Liver (tissue), 9 donors: ENCODE data around the gene EXOC4. TPM values are rescaled to one million over a fixed set of nuclear protein-coding genes. Genes with fewer than 3 reads are reported as not detected.

Experiments used
- DNase-seq: peaks from one replicate; pipeline ENCODE4 v3.0.0-alpha.2; 2017; ENCODE audit warnings: low spot score
- H3K27ac ChIP-seq, 2 donors: one replicate each; pipeline ENCODE4 v1.7.0; 2013; ENCODE audit warnings: inconsistent platforms in 2 of 2, low read length in 2 of 2, control low read depth in 1 of 2, low read depth in 1 of 2, mild to moderate bottlenecking in 1 of 2
- H3K27me3 ChIP-seq, 4 donors: one replicate each; pipeline versions ENCODE4 v1.6.1 to v1.7.0; 2013; ENCODE audit warnings: low read length in 3 of 4, inconsistent platforms in 1 of 4, mild to moderate bottlenecking in 1 of 4, moderate library complexity in 1 of 4; ENCODE audit not compliant: control insufficient read depth in 4 of 4, insufficient read depth in 4 of 4
- H3K36me3 ChIP-seq, 4 donors: one replicate each; pipeline versions ENCODE4 v1.6.1 to v1.7.0; 2013; ENCODE audit warnings: low read length in 3 of 4, mild to moderate bottlenecking in 3 of 4, low read depth in 1 of 4, moderate library complexity in 1 of 4; ENCODE audit not compliant: control insufficient read depth in 4 of 4, insufficient read depth in 3 of 4
- H3K4me1 ChIP-seq, 4 donors: one replicate each; pipeline versions ENCODE4 v1.6.1 to v1.7.0; 2013; ENCODE audit warnings: low read length in 3 of 4, mild to moderate bottlenecking in 3 of 4, moderate library complexity in 1 of 4; ENCODE audit not compliant: control insufficient read depth in 4 of 4, insufficient read depth in 4 of 4
- H3K4me3 ChIP-seq, 3 donors: one replicate each; pipeline versions ENCODE4 v1.6.1 to v1.7.0; 2013; ENCODE audit warnings: low read length in 3 of 3, control low read depth in 1 of 3, low read depth in 1 of 3, mild to moderate bottlenecking in 1 of 3
- H3K9ac ChIP-seq, 2 donors: one replicate each; pipeline ENCODE4 v1.7.0; 2013; ENCODE audit warnings: low read length in 2 of 2, mild to moderate bottlenecking in 2 of 2, moderate library complexity in 2 of 2, control low read depth in 1 of 2, low read depth in 1 of 2
- H3K9me3 ChIP-seq, 4 donors: one replicate each; pipeline versions ENCODE4 v1.6.1 to v1.7.0; 2013; ENCODE audit warnings: low read length in 3 of 4; ENCODE audit not compliant: control insufficient read depth in 4 of 4
- EGR1 ChIP-seq, 2 donors: IDR thresholded peaks; 2 replicates each; pipeline ENCODE4 v1.6.1; 2016 to 2018; ENCODE audit warnings: antibody characterized with exemption in 2 of 2, low read depth in 2 of 2
- FOXA1 ChIP-seq: IDR thresholded peaks from 2 replicates; pipeline ENCODE4 v1.6.1; 2016; ENCODE audit warnings: antibody characterized with exemption
- FOXA2 ChIP-seq: IDR thresholded peaks from 2 replicates; pipeline ENCODE4 v1.6.1; 2016; ENCODE audit warnings: antibody characterized with exemption
- GABPA ChIP-seq, 2 donors: IDR thresholded peaks in 1 of 2; conservative IDR thresholded peaks in 1 of 2; 2 replicates each; pipeline ENCODE4 v1.6.1; 2016; ENCODE audit warnings: antibody characterized with exemption in 2 of 2, mild to moderate bottlenecking in 1 of 2, moderate library complexity in 1 of 2
- HNF4A ChIP-seq, 2 donors: conservative IDR thresholded peaks; 2 replicates each; pipeline ENCODE4 v1.6.1; 2016; ENCODE audit warnings: antibody characterized with exemption in 2 of 2, mild to moderate bottlenecking in 2 of 2
- HNF4G ChIP-seq: IDR thresholded peaks from 2 replicates; pipeline ENCODE4 v1.6.1; 2016; ENCODE audit warnings: antibody characterized with exemption
- JUND ChIP-seq, 2 donors: IDR thresholded peaks; 2 replicates each; pipeline ENCODE4 v1.6.1; 2016; ENCODE audit warnings: antibody characterized with exemption in 2 of 2
- MAX ChIP-seq: IDR thresholded peaks from 2 replicates; pipeline ENCODE4 v1.6.1; 2016; ENCODE audit warnings: antibody characterized with exemption
- NR2F2 ChIP-seq: IDR thresholded peaks from 2 replicates; pipeline ENCODE4 v1.6.1; 2016; ENCODE audit warnings: antibody characterized with exemption
- RAD21 ChIP-seq, 2 donors: IDR thresholded peaks; 2 replicates each; pipeline ENCODE4 v1.6.1; 2016; ENCODE audit warnings: antibody characterized with exemption in 2 of 2, mild to moderate bottlenecking in 2 of 2
- REST ChIP-seq: IDR thresholded peaks from 2 replicates; pipeline ENCODE4 v1.6.1; 2016; ENCODE audit warnings: antibody characterized with exemption, mild to moderate bottlenecking
- RXRA ChIP-seq, 2 donors: IDR thresholded peaks; 2 replicates each; pipeline ENCODE4 v1.6.1; 2017 to 2018; ENCODE audit warnings: antibody characterized with exemption in 2 of 2, mild to moderate bottlenecking in 1 of 2
- SP1 ChIP-seq: IDR thresholded peaks from 2 replicates; pipeline ENCODE4 v1.6.1; 2018; ENCODE audit warnings: antibody characterized with exemption, mild to moderate bottlenecking
- TAF1 ChIP-seq: conservative IDR thresholded peaks from 2 replicates; pipeline ENCODE4 v1.6.1; 2016; ENCODE audit warnings: antibody characterized with exemption, mild to moderate bottlenecking
- YY1 ChIP-seq: IDR thresholded peaks from 2 replicates; pipeline ENCODE4 v1.6.1; 2016; ENCODE audit warnings: antibody characterized with exemption, mild to moderate bottlenecking
- ZBTB33 ChIP-seq: IDR thresholded peaks from 2 replicates; pipeline ENCODE4 v1.6.1; 2016; ENCODE audit warnings: antibody characterized with exemption
- WGBS: extraction: QIAGEN DNeasy Blood & Tissue Kit; methylation state at CpG from one replicate; pipeline ENCODE4 v1.1.7; 2013; 5-methylcytosine and 5-hydroxymethylcytosine counted together
- polyA plus RNA-seq, 2 donors: library from polyadenylated mRNA; stranded (reverse) in 1 of 2; unstranded in 1 of 2; fragments of 200-250 nt in 1 of 2; fragments of >200 nt in 1 of 2; fragmentation: Nextera tagmentation in 1 of 2; extraction: Ambion mirVana in 1 of 2; gene quantifications; one replicate each; pipeline versions ENCODE4 v1.2.1 to v1.2.3, GENCODE V29; 2013 to 2015
- total RNA-seq, 2 donors: library from RNA; depleted of rRNA; stranded (reverse); fragments of >200 nt; gene quantifications; one replicate each; pipeline ENCODE4 v1.2.3, GENCODE V29; 2014
- TF ChIP-seq, protein P1 (sequence below): IDR thresholded peaks from 2 replicates; pipeline ENCODE4 v1.6.1; 2016; ENCODE audit warnings: antibody characterized with exemption
- donor health status: healthy.
- donor health status: healthy.
- donor health status: healthy.
- donor health status: healthy.
- donor health status: healthy.

The EXOC4 gene
- total and polyA plus RNA-seq, 4 donors = 9.5 to 55.9 (median 23.6) TPM

DNA sequence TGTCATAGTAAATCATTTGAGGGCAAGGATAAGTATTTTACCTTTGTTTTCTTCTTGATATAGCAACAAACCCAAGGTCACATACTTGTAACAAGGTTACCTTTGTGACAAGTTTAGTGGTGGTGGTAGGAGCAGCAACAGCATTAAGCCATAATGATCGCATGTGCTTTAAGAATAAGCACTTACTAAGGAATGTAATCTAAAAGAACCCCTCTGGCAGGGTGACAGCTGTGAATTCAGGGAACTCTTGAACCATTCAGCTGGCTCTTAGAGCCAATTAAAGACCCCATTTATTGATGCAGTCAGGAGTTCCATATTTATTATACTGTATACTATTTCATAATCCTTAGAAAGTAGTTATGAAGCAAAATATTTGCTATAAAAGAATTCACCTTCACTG lies 370.8 kb downstream of the EXOC4 start:
- 96% methylated on average over 1 of the region's 1 CpG for WGBS
- Histone ChIP-seq H3K4me1 (no peaks in the 10 kb centered on the region), H3K27me3 (no peaks in the 10 kb centered on the region), H3K9ac (no peak overlapping the region), H3K27ac (no peak overlapping the region), H3K36me3 (no peaks in the 10 kb centered on the region), H3K4me3 (no peak overlapping the region), H3K9me3 (no peaks in the 10 kb centered on the region)
- DNase-seq = no peak
- TF ChIP-seq HNF4A (conservative IDR thresholded peaks at IDR 0.05) (no peak), HNF4G (no peak), NR2F2 (no peak), YY1 (no peak), FOXA2 (no peak), RAD21 (IDR thresholded peaks at IDR 0.05) (no peak), ZBTB33 (no peak), SP1 (no peak), RXRA (IDR thresholded peaks at IDR 0.05) (no peak), FOXA1 (no peak)
- TF ChIP-seq, protein P1, sequence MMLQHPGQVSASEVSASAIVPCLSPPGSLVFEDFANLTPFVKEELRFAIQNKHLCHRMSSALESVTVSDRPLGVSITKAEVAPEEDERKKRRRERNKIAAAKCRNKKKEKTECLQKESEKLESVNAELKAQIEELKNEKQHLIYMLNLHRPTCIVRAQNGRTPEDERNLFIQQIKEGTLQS = no peak

GRCh38 chr7:133625046-133625445 lies 372.2 kb downstream of the EXOC4 start:
- H3K9me3 ChIP-seq = no peaks in the 10 kb centered on the region
- no peak for DNase-seq
- no peak for TF ChIP-seq FOXA1
- no peak for TF ChIP-seq GABPA (IDR thresholded peaks at IDR 0.05 in 1 of 2, conservative IDR thresholded peaks at IDR 0.05 in 1 of 2)
- no peak for TF ChIP-seq MAX
- no peak for TF ChIP-seq FOXA2
- no peak for TF ChIP-seq TAF1
- TF ChIP-seq REST = no peak
- no peak for TF ChIP-seq RXRA (IDR thresholded peaks at IDR 0.05)
- no peak for TF ChIP-seq HNF4G
- no peak for TF ChIP-seq RAD21 (IDR thresholded peaks at IDR 0.05)
- no peak for TF ChIP-seq EGR1 (IDR thresholded peaks at IDR 0.05; ENCODE audit: low read depth in 2 of 2)
- TF ChIP-seq NR2F2 = no peak
- TF ChIP-seq HNF4A (conservative IDR thresholded peaks at IDR 0.05) = no peak
- TF ChIP-seq JUND (IDR thresholded peaks at IDR 0.05) = no peak
- peaks cover 0 to under 1% (median 0%) of the 10 kb centered on the region in 4 donors for H3K36me3 ChIP-seq
- H3K4me3 ChIP-seq = no peak overlapping the region
- WGBS = 88% methylated on average over 3 of the region's 3 CpGs
- H3K27ac ChIP-seq = no peak overlapping the region
- H3K4me1 ChIP-seq = no peaks in the 10 kb centered on the region
- no peaks in the 10 kb centered on the region for H3K27me3 ChIP-seq
- no peak overlapping the region for H3K9ac ChIP-seq
